Omental fat pad (tissue), 4 donors: ENCODE results near the gene GPR158. TPM values are rescaled to one million over a fixed set of nuclear protein-coding genes. Genes with fewer than 3 reads are reported as not detected.

ENCODE experiments used
- ATAC-seq: fragments of 150-250 bp; one replicate; pipeline ENCODE4 v1.9.1; 2016; ENCODE audit warnings: mild to moderate bottlenecking, moderate library complexity; ENCODE audit not compliant: low FRiP score
- DNase-seq: peaks from one replicate; pipeline ENCODE4 v3.0.0-alpha.2; 2019; ENCODE audit warnings: low spot score
- CTCF ChIP-seq, 3 donors: fragments of 450-650 bp; IDR thresholded peaks; one replicate each; pipeline ENCODE4 v1.5.1; 2016 to 2017; ENCODE audit warnings: antibody characterized with exemption in 3 of 3, mild to moderate bottlenecking in 3 of 3, moderate library complexity in 2 of 3
- total RNA-seq, 4 donors: library from RNA; depleted of rRNA; stranded (reverse); fragments of >200 nt; gene quantifications; one replicate each; pipeline ENCODE4 v1.1.0, GENCODE V29; 2016

GPR158 gene
- total RNA-seq, 4 donors from 2014 or later = 0.19 to 0.48 (median 0.32) TPM; not detected in 1

- no peak for ATAC-seq
- DNase-seq = no peak
- TF ChIP-seq CTCF (IDR thresholded peaks at IDR 0.05) = no peak
These were observed 103.4 kb downstream of the GPR158 start for GRCh38 chr10:25278180-25278579.

DNA sequence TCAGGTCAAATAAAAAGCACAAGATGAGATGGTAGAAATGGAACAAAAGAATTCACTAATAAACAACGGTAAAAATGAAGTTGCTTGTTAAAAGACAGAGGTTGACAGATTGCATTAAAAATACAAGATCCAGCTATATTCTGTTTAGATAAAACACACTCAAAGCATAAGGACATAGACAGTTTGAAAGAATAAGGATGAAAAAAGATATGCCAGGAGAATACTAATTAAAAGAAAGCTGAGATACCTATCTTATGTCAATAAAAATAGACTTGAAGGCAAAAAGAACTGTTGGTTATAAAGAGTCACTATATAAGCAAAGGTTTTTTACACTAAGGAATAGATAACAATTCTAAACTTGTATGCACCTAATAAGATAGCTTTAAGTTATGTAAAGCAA lies 105.3 kb downstream of the GPR158 start:
- no peak for ATAC-seq
- TF ChIP-seq CTCF (IDR thresholded peaks at IDR 0.05) = no peak
- DNase-seq = no peak

DNA sequence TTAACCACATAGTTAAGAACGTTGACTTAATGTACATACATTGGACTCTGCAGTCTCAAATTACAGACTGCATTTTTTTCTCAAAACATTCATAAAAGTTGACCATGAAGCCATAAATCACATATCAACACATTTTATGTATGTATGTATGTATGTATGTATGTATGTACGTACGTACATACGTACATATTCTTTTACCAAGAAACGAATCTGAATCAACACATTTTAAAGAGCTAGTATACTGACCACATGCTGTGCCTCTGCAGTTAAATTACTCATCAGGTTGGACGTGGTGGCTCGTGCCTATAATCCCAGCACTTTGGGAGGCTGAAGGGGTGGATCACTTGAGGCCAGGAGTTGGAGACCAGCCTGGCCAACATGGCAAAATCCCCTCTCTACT lies 105.8 kb downstream of the GPR158 start:
- no peak for DNase-seq
- no peak for TF ChIP-seq CTCF (IDR thresholded peaks at IDR 0.05)
- ATAC-seq = no peak

GRCh38 chr10:25285809-25286208 lies 111.0 kb downstream of the GPR158 start:
- no peak for DNase-seq
- ATAC-seq = no peak
- TF ChIP-seq CTCF (IDR thresholded peaks at IDR 0.05) = no peak

- ATAC-seq = no peak
- no peak for DNase-seq
- no peak for TF ChIP-seq CTCF (IDR thresholded peaks at IDR 0.05)
These were observed 113.4 kb downstream of the GPR158 start for GRCh38 chr10:25288181-25288580.

DNA sequence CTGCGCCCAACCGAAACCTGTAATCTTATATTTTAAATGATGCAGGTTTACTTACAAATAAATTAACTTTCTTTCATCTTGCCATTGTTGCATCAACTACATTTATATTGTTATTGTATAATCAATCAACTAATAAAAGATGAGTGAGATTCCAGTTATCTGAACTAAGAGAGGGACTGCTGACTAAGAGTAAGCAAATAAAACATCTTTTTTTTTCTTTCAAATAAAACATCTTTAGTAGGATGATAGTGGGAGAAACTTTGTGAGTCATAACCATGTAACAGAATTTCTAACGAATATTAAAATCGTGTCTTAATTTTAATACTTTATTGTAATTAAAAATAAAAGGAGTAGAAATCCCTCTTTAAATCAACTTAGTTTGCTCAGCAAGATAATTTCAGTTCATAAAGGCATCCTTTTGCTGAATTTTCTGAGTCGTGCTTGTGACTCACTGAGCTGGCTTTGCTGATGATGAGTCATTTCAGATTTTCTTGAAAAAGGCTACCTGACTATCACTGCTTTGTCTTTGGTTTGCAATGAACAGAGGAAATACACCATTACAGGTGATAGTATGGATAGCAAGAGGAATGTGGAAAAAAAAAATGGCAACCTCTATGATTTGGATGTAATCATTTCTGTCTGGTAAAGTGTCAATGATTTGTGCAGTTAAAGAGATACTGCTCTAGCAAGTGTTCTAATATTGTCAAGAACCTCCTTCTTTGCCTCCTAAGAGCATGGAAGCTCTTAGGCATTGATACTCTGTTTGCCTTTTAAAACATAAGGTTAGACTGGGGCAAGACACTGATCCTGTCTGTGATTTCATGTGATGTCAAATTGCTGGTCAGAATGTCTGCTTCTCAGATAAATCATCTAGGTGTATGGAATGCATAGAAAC lies 119.5 kb downstream of the GPR158 start:
- DNase-seq = no peak
- no peak for TF ChIP-seq CTCF (IDR thresholded peaks at IDR 0.05)
- ATAC-seq = no peak

- TF ChIP-seq CTCF (IDR thresholded peaks at IDR 0.05) = no peak
- no peak for DNase-seq
- no peak for ATAC-seq
These were observed 121.5 kb downstream of the GPR158 start for GRCh38 chr10:25296324-25296723.
